Mesendoderm (in vitro differentiated cells): ENCODE measurements around the gene PAPSS2.

Experiments
- DNase-seq: peaks from one replicate; pipeline ENCODE4 v3.0.0; 2013
- H2AK5ac ChIP-seq: 2 replicates; pipeline ENCODE4 v1.6.1; 2013; ENCODE audit warnings: low read length, inconsistent platforms
- H2BK120ac ChIP-seq: 2 replicates; pipeline ENCODE4 v1.6.1; 2013; ENCODE audit warnings: low read depth, mild to moderate bottlenecking, low read length, moderate library complexity, mixed read lengths
- H2BK15ac ChIP-seq: replicated peaks from 2 replicates; pipeline ENCODE4 v1.6.1; 2013; ENCODE audit warnings: low read depth, mild to moderate bottlenecking, moderate library complexity
- H2BK5ac ChIP-seq: 2 replicates; pipeline ENCODE4 v1.6.1; 2013; ENCODE audit warnings: low read length, inconsistent platforms
- H3K18ac ChIP-seq: 2 replicates; pipeline ENCODE4 v1.6.1; 2013; ENCODE audit warnings: mild to moderate bottlenecking, low read length, mixed read lengths
- H3K23ac ChIP-seq: one replicate; pipeline ENCODE4 v1.6.1; 2013; ENCODE audit warnings: low read length
- H3K27ac ChIP-seq: 2 replicates; pipeline ENCODE4 v1.5.1; 2013; ENCODE audit warnings: low read depth, mild to moderate bottlenecking, inconsistent platforms, low read length, moderate library complexity
- H3K27me3 ChIP-seq: 2 replicates; pipeline ENCODE4 v1.6.1; 2013; ENCODE audit warnings: low read length, control low read depth, mild to moderate bottlenecking, inconsistent platforms; ENCODE audit not compliant: insufficient read depth, poor library complexity
- H3K36me3 ChIP-seq: 2 replicates; pipeline ENCODE4 v1.6.1; 2013; ENCODE audit warnings: low read length, inconsistent platforms; ENCODE audit not compliant: control insufficient read depth, insufficient read depth
- H3K4ac ChIP-seq: one replicate; pipeline ENCODE4 v1.6.1; 2013; ENCODE audit warnings: low read depth, mild to moderate bottlenecking, low read length, moderate library complexity
- H3K4me1 ChIP-seq: 2 replicates; pipeline ENCODE4 v1.6.1; 2013; ENCODE audit warnings: low read depth, low read length, inconsistent platforms; ENCODE audit not compliant: control insufficient read depth
- H3K4me2 ChIP-seq: 2 replicates; pipeline ENCODE4 v1.6.1; 2013; ENCODE audit warnings: low read length
- H3K4me3 ChIP-seq: 2 replicates; pipeline ENCODE4 v1.5.1; 2013; ENCODE audit warnings: mild to moderate bottlenecking, low read length
- H3K56ac ChIP-seq: one replicate; pipeline ENCODE4 v1.6.1; 2013; ENCODE audit warnings: low read length
- H3K79me1 ChIP-seq: 2 replicates; pipeline ENCODE4 v1.6.1; 2013; ENCODE audit warnings: low read length, inconsistent platforms
- H3K79me2 ChIP-seq: 2 replicates; pipeline ENCODE4 v1.6.1; 2013; ENCODE audit warnings: mild to moderate bottlenecking, low read length; ENCODE audit not compliant: control insufficient read depth, insufficient read depth
- H3K9ac ChIP-seq: 2 replicates; pipeline ENCODE4 v1.6.1; 2013; ENCODE audit warnings: low read length, inconsistent platforms
- H4K5ac ChIP-seq: one replicate; pipeline ENCODE4 v1.6.1; 2013; ENCODE audit warnings: low read length
- H4K8ac ChIP-seq: one replicate; pipeline ENCODE4 v1.6.1; 2013; ENCODE audit warnings: low read depth, mild to moderate bottlenecking, control low read depth, low read length, moderate library complexity
- WGBS: extraction: QIAGEN DNeasy Blood & Tissue Kit; methylation state at CpG from one replicate; pipeline ENCODE4 v1.1.7; 2013; ENCODE audit warnings: low lambda C conversion rate, missing lambda C conversion rate; ENCODE audit not compliant: insufficient coverage; ENCODE audit errors: extremely low coverage; 5-methylcytosine and 5-hydroxymethylcytosine counted together

The PAPSS2 gene

DNA sequence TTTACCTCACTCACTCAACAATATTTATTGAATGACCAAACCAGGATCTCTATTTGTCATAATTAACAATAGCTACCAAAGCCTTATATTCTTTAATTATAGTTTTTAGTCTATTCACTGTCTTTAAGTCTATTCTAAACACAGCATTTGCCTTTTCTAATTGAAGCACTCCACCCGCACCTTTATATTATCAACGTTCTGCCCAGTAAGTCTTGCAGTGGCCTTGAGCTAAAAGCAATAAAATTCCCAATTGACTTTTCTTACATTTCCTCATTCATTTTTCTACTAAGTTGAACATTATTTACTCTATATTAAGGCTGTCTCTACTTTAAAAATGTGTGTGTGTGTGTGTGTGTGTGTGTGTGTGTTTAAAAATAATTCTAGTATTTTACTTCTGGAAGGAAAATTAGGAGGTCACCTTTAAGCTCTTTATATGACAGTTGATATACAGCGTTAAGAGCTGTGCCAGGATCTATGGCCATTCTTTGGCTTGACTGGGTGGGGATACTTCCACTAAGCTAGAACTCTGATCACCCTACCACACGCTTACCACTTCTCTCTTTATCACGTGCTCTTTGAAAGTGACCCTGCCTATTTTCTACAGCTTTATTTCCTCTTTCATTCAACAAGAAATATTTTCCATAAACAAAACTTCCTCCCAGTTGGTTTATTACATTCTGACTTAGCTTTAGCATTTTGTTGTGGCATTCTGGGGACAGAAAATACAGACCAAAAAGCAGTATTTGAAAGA lies 8.8 kb downstream of the PAPSS2 start:
- no peak overlapping the region for H3K23ac ChIP-seq
- H3K18ac ChIP-seq: no peak overlapping the region
- H3K9ac ChIP-seq: no peak overlapping the region
- H2BK5ac ChIP-seq: no peak overlapping the region
- no peak overlapping the region for H3K56ac ChIP-seq
- no peak for DNase-seq
- H2AK5ac ChIP-seq: no peak overlapping the region
- no peak overlapping the region for H3K4me3 ChIP-seq
- H3K36me3 ChIP-seq: no peaks in the 10 kb centered on the region
- no peak overlapping the region for H4K8ac ChIP-seq
- H2BK120ac ChIP-seq: no peak overlapping the region
- H3K27ac ChIP-seq: no peak overlapping the region
- peaks cover 1% of the 10 kb centered on the region for H3K79me2 ChIP-seq
- no peak overlapping the region for H2BK15ac ChIP-seq
- no CpG with 5 or more reads among the region's 5 CpGs for WGBS
- no peaks in the 10 kb centered on the region for H3K4me1 ChIP-seq
- H3K4ac ChIP-seq: no peak overlapping the region
- no peak overlapping the region for H3K4me2 ChIP-seq
- H3K79me1 ChIP-seq: peaks cover 1% of the 10 kb centered on the region
- H3K27me3 ChIP-seq: no peaks in the 10 kb centered on the region
- H4K5ac ChIP-seq: no peak overlapping the region

DNA sequence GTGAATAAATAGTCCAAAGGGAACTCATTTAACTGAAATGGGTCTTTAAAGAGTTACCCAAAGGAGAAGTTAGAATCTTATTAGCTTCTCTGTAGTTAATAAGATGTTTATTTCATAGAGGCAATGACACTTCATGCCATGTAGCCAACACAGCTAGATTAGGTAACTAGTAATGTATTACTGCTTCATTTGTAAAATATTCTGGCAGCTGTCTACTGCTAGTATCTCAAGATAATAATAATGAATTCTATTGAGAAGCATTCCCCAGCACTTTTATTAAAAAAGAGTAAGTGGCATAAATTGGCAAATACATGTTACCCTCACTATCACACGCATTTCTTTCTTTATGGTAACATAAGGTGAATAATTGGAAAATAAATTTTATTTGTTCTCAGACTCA lies 10.1 kb downstream of the PAPSS2 start:
- H3K18ac ChIP-seq: no peak overlapping the region
- no peak for DNase-seq
- H3K27ac ChIP-seq: no peak overlapping the region
- H4K8ac ChIP-seq: no peak overlapping the region
- no peak overlapping the region for H3K4me3 ChIP-seq
- WGBS: no CpG with 5 or more reads among the region's 1 CpG
- H3K79me1 ChIP-seq: no peaks in the 10 kb centered on the region
- no peak overlapping the region for H3K4ac ChIP-seq
- H3K36me3 ChIP-seq: no peaks in the 10 kb centered on the region
- no peak overlapping the region for H4K5ac ChIP-seq
- no peak overlapping the region for H3K9ac ChIP-seq
- H2BK15ac ChIP-seq: no peak overlapping the region
- no peak overlapping the region for H2BK120ac ChIP-seq
- H2BK5ac ChIP-seq: no peak overlapping the region
- H3K4me1 ChIP-seq: no peaks in the 10 kb centered on the region
- H3K56ac ChIP-seq: no peak overlapping the region
- no peaks in the 10 kb centered on the region for H3K27me3 ChIP-seq
- no peak overlapping the region for H3K4me2 ChIP-seq
- no peak overlapping the region for H3K23ac ChIP-seq
- no peak overlapping the region for H2AK5ac ChIP-seq
- no peaks in the 10 kb centered on the region for H3K79me2 ChIP-seq

DNA sequence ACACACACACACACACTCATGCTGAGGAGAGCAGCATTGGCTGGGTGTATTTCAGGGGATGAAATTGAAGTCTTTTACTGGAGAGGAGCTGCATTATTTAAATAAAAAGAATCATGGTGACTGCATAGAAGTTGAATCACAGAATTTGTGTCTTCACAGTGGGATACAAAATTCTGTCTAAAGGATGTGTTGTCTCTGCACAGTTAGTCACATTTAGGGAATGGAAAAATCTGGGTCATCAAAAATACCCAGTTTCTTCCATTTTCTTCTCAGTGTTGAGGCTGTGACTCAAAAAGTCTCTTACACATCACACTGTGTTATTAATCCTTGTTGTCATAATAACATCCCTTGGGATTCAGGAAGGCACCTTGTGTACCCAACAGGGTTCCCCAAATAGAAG lies 10.9 kb downstream of the PAPSS2 start:
- Histone ChIP-seq H3K23ac (no peak overlapping the region), H3K9ac (no peak overlapping the region), H2BK120ac (no peak overlapping the region), H3K4me3 (no peak overlapping the region), H3K4me2 (no peak overlapping the region), H4K8ac (no peak overlapping the region), H2AK5ac (no peak overlapping the region), H3K56ac (no peak overlapping the region), H2BK15ac (no peak overlapping the region), H3K27ac (no peak overlapping the region), H4K5ac (no peak overlapping the region), H3K4ac (no peak overlapping the region), H2BK5ac (no peak overlapping the region), H3K79me2 (no peaks in the 10 kb centered on the region), H3K79me1 (no peaks in the 10 kb centered on the region), H3K27me3 (no peaks in the 10 kb centered on the region), H3K18ac (no peak overlapping the region), H3K36me3 (no peaks in the 10 kb centered on the region), H3K4me1 (no peaks in the 10 kb centered on the region)
- no peak for DNase-seq

DNA sequence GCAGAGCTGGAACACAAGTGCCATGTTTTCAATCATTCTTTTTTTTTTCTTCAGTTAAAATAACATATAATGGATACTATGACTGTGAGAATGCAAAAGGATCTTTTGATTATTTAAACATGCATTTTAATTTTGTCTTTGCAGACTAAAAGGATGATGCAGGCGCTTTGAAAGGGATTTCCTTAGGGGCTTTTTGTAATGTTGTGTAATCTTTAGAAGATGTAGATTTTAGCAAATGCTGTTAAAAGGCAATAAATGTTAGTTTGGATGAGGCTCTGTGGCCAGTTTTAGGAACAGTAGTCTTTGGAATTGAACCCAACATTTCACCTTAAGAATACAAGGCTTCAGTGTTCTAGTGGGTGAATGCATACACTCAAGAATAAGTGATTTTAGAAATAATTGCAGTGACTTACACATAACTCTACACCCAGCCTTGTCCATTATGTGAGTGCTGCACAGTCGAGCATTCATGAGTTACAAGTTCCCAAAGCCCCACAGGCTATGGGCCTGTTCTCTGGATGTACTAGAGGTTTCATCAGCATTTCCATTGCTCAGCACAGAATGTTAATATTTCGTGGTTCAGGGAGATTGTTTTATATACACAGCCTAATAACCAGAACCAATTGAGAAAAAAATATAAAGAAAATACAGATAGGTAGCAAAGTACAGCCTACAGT lies 11.6 kb downstream of the PAPSS2 start:
- no peak overlapping the region for H3K4ac ChIP-seq
- H4K5ac ChIP-seq: no peak overlapping the region
- H3K36me3 ChIP-seq: no peaks in the 10 kb centered on the region
- no peak overlapping the region for H3K18ac ChIP-seq
- no peak overlapping the region for H3K23ac ChIP-seq
- no peaks in the 10 kb centered on the region for H3K79me1 ChIP-seq
- H3K4me2 ChIP-seq: no peak overlapping the region
- no peak overlapping the region for H3K9ac ChIP-seq
- no CpG with 5 or more reads among the region's 3 CpGs for WGBS
- no peak overlapping the region for H2BK5ac ChIP-seq
- DNase-seq: no peak
- no peak overlapping the region for H3K4me3 ChIP-seq
- H2AK5ac ChIP-seq: no peak overlapping the region
- H3K27me3 ChIP-seq: no peaks in the 10 kb centered on the region
- no peak overlapping the region for H3K27ac ChIP-seq
- H3K79me2 ChIP-seq: no peaks in the 10 kb centered on the region
- no peak overlapping the region for H4K8ac ChIP-seq
- H2BK15ac ChIP-seq: no peak overlapping the region
- H3K56ac ChIP-seq: no peak overlapping the region
- H2BK120ac ChIP-seq: no peak overlapping the region
- H3K4me1 ChIP-seq: no peaks in the 10 kb centered on the region

DNA sequence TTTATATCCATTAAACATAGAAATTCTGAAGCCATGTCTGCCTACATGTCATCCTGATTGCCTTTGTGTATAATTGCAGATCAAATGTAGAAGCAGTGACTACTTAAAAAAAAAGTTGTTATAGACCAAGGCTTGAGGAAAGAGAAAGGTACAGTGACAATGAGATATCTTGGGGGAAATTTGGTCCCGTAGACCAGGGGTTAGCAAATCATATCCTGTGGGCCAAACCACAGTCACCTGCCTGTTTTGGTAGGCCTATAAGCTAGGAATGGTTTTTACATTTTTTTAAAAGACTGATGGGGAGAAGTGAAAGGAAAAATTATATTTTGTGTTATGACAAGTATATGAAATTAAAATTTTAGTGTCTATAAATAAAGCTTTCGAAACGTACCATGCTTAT lies 12.9 kb downstream of the PAPSS2 start:
- 100% methylated on average over 1 of the region's 3 CpGs for WGBS
- H2BK5ac ChIP-seq: no peak overlapping the region
- no peak overlapping the region for H4K5ac ChIP-seq
- no peaks in the 10 kb centered on the region for H3K4me1 ChIP-seq
- H4K8ac ChIP-seq: no peak overlapping the region
- H3K56ac ChIP-seq: no peak overlapping the region
- H3K27ac ChIP-seq: no peak overlapping the region
- no peaks in the 10 kb centered on the region for H3K36me3 ChIP-seq
- H3K9ac ChIP-seq: no peak overlapping the region
- H3K27me3 ChIP-seq: no peaks in the 10 kb centered on the region
- no peak overlapping the region for H2BK15ac ChIP-seq
- DNase-seq: no peak
- H3K18ac ChIP-seq: no peak overlapping the region
- no peak overlapping the region for H3K23ac ChIP-seq
- no peak overlapping the region for H2BK120ac ChIP-seq
- no peaks in the 10 kb centered on the region for H3K79me2 ChIP-seq
- H2AK5ac ChIP-seq: no peak overlapping the region
- no peak overlapping the region for H3K4ac ChIP-seq
- H3K79me1 ChIP-seq: no peaks in the 10 kb centered on the region
- H3K4me2 ChIP-seq: no peak overlapping the region
- H3K4me3 ChIP-seq: no peak overlapping the region

DNA sequence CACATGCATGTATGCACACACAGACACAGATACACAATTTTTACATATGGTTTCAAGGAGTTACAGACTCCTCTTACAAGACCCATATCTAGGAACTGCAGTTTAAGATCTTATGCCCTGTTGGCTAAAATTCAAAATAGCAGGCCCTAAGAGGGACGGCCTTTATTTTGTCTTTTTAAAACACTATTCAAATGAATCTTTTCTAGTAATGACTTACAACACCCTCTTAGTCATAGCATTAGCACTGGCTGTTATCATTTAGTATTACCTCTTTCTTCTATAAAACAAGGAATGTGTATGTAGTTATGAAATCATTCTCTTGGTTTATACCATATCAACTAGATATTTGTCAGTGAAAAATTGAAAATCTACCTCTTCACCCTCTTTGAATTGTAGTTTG lies 15.3 kb downstream of the PAPSS2 start:
- Histone ChIP-seq H3K18ac (no peak overlapping the region), H2BK120ac (no peak overlapping the region), H3K36me3 (no peaks in the 10 kb centered on the region), H4K5ac (no peak overlapping the region), H3K79me1 (no peaks in the 10 kb centered on the region), H2AK5ac (no peak overlapping the region), H2BK5ac (no peak overlapping the region), H3K9ac (no peak overlapping the region), H3K4me1 (no peaks in the 10 kb centered on the region), H3K79me2 (no peaks in the 10 kb centered on the region), H4K8ac (no peak overlapping the region), H3K27ac (no peak overlapping the region), H3K27me3 (no peaks in the 10 kb centered on the region), H2BK15ac (no peak overlapping the region), H3K23ac (no peak overlapping the region), H3K56ac (no peak overlapping the region), H3K4ac (no peak overlapping the region), H3K4me2 (no peak overlapping the region), H3K4me3 (no peak overlapping the region)
- WGBS: no CpG with 5 or more reads among the region's 1 CpG
- DNase-seq: no peak
